GM18517 (cell line): ENCODE results near the gene DAZAP1.

Experiments used
- ATAC-seq: cut with Tn5 transposase; IDR thresholded peaks from one replicate; pipeline ENCODE4 v1.9.1; 2021; ENCODE audit warnings: mild to moderate bottlenecking, moderate library complexity; ENCODE audit not compliant: unreplicated experiment

Gene DAZAP1

DNA sequence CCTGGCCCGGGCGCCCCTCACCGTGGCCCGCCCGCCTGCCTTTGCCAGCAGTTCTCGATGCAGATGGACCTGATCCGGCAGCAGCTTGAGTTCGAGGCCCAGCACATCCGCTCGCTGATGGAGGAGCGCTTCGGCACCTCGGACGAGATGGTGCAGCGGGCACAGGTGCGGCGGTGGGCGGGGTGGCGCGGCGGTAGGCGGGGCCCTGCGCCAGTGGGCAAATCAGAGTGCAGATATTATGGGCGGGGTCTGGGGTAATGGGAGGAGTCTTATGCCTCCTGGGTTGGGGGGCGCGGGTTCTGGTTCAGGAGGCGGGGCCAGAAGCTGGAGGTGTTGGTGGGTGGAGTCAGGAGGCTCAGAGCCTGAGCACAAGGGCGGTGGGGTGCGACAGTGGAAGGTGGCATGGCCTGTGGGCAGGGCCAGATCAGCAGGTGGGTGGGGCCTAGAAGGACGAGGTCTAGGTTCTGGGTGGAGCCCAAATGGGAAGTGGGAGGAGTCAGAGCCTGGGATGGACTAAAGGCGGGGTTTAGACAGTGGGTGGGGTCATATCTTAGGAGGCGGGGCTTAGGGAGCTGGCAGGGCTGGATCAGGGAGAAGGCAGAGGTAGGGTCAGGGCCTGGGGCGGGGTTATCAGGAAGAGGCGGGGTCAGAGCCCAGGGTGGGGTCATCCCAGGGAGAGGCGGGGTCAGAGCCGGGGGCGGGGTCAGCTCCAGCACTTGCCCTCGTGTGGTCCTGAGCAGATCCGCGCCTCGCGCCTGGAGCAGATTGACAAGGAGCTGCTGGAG, 48.1 kb downstream of the DAZAP1 start:
- ATAC-seq = no peak

DNA sequence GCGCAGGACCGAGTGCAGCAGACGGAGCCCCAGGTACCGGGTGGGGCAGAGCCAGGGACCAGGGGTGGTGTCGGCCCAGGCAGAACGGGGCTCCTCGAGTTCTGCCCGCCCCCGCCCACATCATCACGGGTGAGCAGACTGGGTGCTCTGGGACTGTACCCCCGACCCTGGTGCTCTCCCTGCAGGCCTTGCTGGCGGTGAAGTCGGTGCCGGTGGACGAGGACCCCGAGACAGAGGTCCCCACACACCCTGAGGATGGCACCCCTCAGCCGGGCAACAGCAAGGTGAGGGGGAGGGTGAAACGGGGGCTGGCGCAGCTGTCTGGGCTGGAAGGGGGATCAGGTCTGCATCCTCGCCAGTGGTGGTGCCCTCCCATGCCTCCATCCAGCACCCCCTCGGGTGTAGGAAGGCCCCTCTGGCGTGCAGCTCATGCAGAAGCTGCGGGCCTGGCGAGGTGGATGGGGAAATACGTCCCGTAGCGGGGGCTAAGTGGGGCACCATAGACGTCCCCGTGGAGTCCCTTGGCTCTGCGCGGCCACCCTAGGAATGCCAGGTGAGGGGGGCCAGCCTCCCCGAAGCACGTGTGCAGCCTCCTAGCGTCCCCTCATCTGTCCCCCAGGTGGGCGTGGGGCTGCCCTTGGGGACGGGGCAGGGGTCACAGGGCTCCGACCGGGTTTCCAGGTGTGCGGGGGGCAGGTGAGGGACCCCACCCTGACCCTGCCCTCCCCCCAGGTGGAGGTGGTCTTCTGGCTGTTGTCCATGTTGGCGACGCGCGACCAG, 48.9 kb downstream of the DAZAP1 start:
- no peak for ATAC-seq

- no peak for ATAC-seq
These were observed 49.8 kb downstream of the DAZAP1 start for GRCh38 chr19:1457031-1457739.

DNA sequence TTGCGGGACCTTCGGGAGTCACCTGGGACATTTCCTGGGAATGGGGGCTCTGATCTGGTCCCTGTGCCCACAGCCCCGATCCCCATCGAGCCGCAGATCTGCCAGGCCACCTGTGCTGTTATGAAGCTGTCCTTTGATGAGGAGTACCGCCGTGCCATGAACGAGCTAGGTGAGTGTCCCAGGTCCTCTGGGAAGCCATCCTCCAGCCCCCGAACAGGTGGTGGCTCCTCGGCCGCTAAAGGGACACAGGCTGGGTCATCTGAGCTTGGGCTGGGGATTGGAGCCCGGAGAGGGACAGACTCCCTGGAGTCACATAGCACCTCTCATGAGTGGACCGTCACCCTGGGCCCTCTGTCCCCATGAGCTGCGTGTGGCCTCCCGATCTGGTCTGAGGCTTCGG, 50.5 kb downstream of the DAZAP1 start:
- no peak for ATAC-seq

GRCh38 chr19:1459479-1459878, 52.1 kb downstream of the DAZAP1 start:
- ATAC-seq = no peak

- ATAC-seq = no peak
These were observed 52.9 kb downstream of the DAZAP1 start for GRCh38 chr19:1460033-1460995.

GRCh38 chr19:1461862-1462261, 54.5 kb downstream of the DAZAP1 start:
- ATAC-seq = no peak

DNA sequence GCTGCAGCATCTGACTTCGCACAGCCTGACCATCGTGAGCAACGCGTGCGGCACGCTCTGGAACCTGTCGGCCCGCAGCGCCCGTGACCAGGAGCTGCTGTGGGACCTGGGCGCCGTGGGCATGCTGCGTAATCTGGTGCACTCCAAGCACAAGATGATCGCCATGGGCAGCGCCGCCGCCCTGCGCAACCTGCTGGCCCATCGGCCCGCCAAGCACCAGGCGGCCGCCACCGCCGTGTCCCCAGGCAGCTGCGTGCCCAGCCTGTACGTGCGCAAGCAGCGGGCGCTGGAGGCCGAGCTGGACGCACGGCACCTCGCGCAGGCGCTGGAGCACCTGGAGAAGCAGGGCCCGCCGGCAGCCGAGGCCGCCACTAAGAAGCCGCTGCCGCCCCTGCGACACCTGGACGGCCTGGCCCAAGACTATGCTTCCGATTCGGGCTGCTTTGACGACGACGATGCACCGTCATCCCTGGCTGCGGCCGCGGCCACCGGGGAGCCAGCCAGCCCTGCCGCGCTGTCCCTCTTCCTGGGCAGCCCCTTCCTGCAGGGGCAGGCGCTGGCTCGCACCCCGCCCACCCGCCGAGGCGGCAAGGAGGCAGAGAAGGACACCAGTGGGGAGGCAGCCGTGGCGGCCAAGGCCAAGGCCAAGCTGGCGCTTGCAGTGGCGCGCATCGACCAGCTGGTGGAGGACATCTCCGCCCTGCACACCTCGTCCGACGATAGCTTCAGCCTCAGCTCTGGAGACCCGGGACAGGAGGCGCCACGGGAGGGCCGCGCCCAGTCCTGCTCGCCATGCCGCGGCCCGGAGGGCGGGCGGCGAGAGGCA, 58.0 kb downstream of the DAZAP1 start:
- no peak for ATAC-seq

GRCh38 chr19:1466018-1466460, 58.7 kb downstream of the DAZAP1 start:
- no peak for ATAC-seq

GRCh38 chr19:1466461-1467214, 59.3 kb downstream of the DAZAP1 start:
- no peak for ATAC-seq

DNA sequence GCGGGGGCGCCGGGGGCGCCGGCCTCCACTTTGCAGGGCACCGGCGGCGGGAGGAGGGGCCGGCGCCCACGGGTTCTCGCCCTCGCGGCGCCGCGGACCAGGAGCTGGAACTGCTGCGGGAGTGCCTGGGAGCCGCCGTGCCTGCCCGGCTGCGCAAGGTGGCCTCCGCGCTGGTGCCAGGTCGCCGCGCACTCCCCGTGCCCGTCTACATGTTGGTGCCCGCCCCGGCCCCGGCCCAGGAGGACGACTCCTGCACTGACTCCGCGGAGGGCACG, 59.8 kb downstream of the DAZAP1 start:
- no peak for ATAC-seq

DNA sequence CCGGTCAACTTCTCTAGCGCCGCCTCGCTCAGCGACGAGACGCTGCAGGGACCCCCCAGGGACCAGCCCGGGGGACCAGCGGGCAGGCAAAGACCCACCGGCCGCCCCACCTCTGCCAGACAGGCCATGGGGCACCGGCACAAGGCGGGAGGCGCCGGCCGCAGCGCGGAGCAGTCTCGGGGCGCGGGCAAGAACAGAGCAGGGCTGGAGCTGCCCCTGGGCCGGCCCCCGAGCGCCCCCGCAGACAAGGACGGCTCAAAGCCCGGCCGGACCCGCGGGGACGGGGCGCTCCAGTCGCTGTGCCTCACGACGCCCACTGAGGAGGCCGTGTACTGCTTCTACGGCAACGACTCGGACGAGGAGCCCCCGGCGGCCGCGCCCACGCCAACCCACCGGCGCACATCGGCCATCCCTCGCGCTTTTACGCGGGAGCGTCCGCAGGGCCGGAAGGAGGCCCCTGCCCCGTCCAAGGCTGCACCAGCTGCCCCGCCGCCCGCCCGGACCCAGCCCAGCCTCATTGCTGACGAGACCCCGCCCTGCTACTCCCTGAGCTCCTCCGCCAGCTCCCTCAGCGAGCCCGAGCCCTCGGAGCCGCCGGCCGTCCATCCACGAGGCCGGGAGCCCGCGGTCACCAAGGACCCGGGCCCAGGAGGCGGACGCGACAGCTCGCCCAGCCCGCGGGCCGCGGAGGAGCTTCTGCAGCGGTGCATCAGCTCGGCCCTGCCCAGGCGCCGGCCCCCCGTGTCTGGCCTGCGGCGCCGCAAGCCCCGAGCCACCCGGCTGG, 60.3 kb downstream of the DAZAP1 start:
- no peak for ATAC-seq

GRCh38 chr19:1468274-1468820, 61.0 kb downstream of the DAZAP1 start:
- ATAC-seq = no peak

DNA sequence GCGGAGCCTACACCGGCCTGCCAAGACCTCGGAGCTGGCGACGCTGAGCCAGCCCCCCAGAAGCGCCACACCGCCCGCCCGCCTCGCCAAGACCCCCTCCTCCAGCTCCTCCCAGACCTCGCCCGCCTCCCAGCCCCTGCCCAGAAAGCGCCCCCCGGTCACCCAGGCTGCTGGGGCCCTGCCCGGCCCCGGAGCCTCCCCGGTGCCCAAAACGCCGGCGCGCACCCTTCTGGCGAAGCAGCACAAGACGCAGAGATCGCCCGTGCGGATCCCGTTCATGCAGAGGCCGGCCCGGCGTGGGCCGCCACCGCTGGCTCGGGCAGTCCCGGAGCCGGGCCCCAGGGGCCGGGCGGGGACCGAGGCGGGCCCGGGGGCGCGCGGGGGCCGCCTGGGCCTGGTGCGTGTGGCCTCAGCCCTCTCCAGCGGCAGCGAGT, 61.5 kb downstream of the DAZAP1 start:
- no peak for ATAC-seq

GRCh38 chr19:1469255-1470054, 62.1 kb downstream of the DAZAP1 start:
- ATAC-seq = no peak

GRCh38 chr19:1470055-1470304, 62.6 kb downstream of the DAZAP1 start:
- ATAC-seq = no peak

DNA sequence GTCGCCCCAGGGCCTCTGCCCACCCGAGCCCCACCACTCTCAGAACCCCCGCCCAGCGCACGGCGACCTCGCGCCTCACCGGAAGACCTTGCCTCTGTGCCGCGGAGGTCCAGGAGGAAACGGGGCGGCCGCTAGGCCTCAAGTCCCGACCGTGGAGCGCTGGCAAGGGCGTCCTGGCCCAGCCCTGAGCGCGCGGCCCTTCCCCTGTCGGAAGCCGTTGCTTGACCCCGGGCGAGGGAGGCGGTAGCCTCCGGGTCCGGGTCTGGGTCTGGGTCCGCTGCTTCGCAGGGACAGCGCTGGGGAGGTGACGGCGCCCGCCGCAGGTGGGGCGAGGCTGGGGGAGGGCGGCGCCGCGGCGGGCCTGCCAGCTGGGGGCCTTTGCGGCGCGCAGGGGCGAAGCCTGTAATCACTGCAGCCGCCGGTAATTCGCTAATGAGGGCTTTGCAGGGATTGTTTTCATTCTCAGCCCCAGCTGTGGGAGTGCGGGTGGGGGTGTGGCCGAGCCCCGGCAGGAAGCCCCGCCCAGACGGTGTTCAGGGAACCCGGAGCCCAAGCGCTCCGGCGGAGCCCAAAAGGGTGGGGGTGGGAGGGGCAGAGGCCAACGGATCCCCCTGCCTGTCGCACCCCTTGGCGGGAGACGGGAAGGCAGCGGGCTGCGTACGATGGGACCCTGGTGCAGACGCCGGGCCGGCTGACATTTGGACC, 63.1 kb downstream of the DAZAP1 start:
- no peak for ATAC-seq
